Inferior parietal cortex (tissue), 1 donor: Measurements from ENCODE around the gene KIF20A.
"Not testable (repeated sequence)": the region's sequence is repeated elsewhere in the genome, so short reads cannot be mapped to it uniquely, and the experiment has no call there.

Source experiments
- DNase-seq: peaks from one replicate; pipeline ENCODE4 v3.0.0-alpha.2; 2016; ENCODE audit errors: extremely low spot score

Gene KIF20A

DNA sequence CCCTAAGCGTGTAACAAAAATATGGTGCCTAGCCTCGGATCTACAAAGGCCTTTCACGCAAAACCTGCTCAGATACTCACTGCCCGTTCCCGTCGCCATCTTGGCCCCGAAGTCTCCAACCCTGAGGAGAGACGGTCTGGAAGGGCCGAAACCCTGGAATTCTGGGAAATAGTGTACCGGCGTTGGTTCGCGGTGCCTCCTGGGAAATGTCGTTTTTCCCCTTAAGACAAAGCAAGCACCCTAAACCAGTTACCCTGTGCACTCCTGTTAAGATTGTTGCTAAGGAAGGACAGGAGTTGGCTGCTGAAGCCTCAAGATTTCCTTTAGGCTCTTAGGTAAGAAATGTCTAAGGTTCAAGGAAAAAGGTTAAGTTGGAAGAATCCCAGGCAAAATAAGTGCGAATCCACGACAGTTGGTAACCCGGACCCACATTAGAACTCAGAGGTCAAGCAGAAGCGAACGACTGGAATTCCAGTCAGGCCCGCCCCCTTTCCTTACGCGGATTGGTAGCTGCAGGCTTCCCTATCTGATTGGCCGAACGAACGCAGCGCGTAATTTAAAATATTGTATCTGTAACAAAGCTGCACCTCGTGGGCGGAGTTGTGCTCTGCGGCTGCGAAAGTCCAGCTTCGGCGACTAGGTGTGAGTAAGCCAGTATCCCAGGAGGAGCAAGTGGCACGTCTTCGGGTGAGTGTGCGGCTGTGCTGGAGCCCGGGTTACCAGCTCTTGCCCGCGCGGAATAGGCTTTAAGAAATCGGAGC, at the start of gene KIF20A, which contains the start of gene BRD8:
TSS of gene KIF20A (plus strand) at position 597 of the 761 bp plus-strand sequence. CDS start 569 bp downstream, outside the sequence.
TSS of gene BRD8 (minus strand) at position 115 of the 761 bp plus-strand sequence. CDS start at position 99, 16 bp downstream.
- DNase-seq: peak; percentile 97

DNA sequence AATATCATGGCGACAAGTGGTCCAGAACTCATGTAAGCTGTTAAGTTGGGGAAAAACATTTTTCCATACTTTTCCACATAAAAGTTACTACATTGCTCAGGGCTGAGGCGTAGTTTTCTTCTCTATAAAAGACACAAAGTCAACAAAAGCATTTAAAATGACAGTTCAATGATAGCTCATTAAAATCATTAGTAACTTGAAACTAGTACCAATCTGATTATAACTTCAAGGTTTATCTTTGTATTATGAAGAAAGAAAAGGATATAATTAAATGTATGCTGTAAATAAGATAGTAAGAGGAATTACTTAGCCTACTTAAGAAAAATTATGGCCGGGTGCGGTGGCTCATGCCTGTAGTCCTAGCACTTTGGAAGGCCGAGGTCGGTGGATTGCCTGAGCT, 49.6 kb upstream of the KIF20A start:
- DNase-seq: no peak

DNA sequence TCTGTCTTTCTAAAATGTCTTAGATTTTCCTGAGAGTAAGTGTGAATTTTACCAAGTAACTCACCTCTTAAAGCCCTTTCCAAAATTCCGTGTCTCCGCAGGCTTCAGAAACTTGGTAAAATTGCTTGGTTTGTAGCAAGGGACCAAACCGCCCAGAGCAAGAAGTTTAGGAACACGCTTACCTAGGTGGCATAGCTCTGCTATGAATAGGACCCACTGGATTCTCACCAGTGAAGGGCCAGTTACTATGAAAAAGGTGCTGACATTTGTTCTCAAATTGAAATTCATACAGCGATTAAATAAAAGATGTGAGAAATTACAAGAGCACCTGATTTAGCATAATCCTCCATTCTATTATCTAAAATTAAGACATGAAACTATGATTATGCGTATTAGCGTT, 46.4 kb upstream of the KIF20A start:
- DNase-seq: no peak

- DNase-seq: peak; percentile 77
These were observed 39.7 kb upstream of the KIF20A start, which contains the start of gene NME5 for GRCh38 chr5:138138949-138139780. NME5 (minus strand) TSS chr5:138139428; CDS start chr5:138138780, 648 bp downstream.

DNA sequence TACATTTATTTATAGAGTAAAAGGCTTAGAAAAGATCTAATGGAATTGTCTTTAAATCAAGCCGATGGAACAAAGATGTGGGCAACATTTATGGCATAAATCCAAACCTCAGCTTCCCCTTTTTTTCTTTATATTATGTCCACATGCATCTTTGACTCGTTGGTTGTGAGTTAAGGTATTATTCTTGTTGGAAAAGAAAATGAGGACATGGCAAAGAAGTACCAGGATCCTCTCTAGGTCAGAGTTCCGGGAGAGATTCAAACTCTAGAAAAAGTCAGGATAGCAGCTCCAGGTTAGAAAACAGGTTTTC, 39.2 kb upstream of the KIF20A start:
- DNase-seq: no peak

DNA sequence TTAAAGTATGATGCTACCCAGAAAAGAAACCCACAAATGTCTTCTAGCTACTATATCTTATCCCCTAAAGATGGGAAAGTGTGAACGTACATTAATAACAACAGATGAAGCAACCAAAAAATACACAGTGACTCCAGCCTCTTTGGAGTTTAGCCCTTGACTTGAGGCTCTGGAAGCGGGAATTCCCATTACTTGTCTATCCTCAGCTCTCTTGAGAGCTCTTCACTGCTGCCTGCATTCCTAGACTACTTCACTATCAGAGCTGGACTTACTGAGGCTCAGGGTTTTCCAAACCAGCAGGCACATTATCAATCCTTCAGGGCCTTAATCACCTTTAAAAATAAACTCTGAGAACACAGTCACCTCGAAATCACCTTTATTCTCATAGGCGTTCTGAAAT, 38.6 kb upstream of the KIF20A start:
- DNase-seq: no peak

DNA sequence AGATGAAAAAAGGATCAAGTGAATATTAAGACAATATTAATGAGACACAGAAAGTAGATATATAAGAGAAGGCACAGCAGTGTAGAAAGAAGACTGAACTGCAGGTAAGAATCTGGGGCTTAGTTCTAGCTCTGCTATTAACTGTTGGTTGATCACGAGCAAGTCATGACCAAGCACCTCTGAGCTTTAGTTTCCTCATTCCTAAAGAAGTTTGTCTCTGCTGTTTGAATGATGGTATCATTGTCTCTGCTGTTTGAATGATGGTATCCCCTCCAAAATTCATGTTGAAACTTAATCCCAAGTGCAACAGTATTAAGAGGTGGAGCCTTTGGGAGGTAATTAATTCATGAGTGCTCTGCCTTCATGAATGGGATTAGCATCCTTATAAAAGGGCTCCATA, 37.2 kb upstream of the KIF20A start:
- DNase-seq: no peak

DNA sequence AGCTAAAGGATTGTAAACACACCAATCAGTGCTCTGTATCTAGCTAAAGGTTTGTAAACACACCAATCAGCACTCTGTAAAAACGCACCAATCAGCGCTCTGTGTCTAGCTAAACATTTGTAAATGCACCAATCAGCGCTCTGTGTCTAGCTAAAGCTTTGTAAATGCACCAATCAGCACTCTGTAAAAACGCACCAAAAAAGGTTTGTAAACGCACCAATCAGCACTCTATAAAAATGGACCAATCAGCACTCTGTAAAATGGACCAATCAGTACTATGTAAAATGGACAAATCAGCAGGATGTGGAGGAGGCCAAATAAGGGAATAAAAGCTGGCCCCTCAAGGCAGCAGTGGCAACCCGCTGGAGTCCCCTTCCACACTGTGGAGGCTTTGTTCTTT, 35.3 kb upstream of the KIF20A start:
- not testable (repeated sequence) for DNase-seq

DNA sequence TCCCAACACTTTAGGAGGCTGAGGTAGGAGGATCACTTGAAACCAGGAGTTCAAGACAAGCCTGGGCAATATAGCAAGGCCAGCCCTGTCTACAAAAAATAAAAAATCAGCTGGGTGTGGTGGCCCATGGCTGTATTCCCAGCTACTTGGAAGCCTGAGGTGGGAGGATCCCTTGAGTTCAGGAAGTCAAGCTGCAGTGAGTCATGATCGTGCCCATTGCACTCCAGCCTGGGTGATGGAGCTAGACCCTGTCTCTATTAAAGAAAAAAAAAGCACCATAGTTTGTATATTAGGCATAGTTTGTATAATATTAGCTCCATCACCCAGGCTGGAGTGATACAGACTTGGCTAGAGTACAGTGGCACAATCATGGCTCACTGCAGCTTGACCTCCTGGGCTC, 30.1 kb upstream of the KIF20A start:
- DNase-seq: no peak

DNA sequence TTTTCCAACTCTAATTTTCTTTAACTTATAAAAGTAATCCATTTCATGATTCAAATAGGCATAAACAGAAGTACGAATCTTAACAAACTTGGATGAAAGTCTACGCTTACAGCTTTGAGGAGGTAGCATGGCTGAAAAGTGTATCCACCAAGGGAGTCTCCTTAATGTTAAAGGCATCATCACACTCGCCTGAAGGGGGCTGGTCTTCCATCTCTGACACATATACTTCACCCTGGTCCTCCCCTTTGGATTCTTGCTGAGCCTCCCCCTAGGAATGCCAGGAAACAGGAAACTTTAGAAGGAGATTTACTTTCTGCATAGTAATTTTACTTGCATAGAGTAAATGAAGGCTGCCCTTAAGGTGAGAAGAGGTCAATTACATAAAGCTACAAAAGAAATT, 29.4 kb upstream of the KIF20A start:
- no peak for DNase-seq

DNA sequence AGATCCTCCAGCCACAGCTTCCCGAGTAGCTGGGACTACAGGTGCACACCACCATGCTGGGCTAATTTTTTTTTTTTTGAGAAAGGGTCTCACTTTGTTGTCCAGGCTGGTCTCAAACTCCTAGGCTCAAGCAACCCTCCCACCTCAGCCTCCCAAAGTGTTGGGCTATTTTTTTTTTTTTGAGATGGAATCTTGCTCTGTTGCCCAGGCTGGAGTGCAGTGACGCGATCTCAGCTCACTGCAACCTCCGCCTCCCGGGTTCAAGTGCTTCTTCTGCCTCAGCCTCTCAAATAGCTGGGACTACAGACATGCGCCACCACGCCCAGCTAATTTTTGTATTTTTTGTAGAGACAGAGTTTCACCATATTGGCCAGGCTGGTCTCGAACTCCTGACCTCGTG, 22.9 kb upstream of the KIF20A start:
- not testable (repeated sequence) for DNase-seq

- no peak for DNase-seq
These were observed 21.3 kb upstream of the KIF20A start for GRCh38 chr5:138157626-138158025.

- peak; percentile 31 for DNase-seq
These were observed 19.2 kb upstream of the KIF20A start for GRCh38 chr5:138159666-138160065.

DNA sequence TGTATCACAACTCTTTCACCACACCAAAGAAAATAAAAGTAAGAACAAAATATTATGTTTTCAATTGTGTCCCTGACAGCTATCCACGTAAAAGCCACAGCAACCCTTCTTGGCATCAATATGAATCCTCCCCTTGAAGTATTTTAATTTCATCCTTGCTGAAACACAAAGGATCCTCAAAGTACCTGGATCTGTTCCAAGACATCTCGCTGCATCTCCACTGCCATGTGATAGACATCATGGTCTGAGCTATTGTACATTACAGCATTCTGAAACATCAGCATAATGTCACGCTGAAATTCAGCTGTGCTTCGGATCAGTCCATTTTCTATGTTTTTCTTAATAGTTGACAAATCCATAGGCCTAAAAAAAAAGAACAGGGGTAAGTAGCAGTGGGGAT, 18.2 kb upstream of the KIF20A start:
- DNase-seq: no peak

DNA sequence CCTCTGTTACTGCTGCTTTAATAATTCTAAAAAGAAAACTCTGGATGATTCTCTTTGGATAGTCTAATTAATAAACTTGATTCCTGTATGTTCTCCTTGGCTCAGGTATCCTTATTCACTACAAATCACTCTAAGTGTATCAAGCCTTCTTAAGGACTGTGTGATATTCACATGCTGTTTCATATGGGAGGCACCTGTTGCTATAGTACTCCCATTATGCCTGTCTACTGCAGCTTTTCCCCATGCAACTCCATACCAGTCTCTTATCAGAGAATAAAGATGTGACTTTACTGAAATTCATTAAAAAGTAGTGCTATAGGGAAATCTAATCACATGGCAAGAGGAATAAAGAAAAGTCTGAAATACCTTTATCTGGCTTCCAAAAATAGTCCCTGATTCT, 15.2 kb upstream of the KIF20A start:
- DNase-seq: no peak

GRCh38 chr5:138169124-138169523, 9.8 kb upstream of the KIF20A start:
- DNase-seq: no peak

GRCh38 chr5:138170299-138170698, 8.6 kb upstream of the KIF20A start:
- no peak for DNase-seq

- DNase-seq: peak; percentile 53
These were observed 884 bp upstream of the KIF20A start for GRCh38 chr5:138177941-138178515.

GRCh38 chr5:138179277-138179857, 455 bp downstream of the KIF20A start:
- DNase-seq: no peak

DNA sequence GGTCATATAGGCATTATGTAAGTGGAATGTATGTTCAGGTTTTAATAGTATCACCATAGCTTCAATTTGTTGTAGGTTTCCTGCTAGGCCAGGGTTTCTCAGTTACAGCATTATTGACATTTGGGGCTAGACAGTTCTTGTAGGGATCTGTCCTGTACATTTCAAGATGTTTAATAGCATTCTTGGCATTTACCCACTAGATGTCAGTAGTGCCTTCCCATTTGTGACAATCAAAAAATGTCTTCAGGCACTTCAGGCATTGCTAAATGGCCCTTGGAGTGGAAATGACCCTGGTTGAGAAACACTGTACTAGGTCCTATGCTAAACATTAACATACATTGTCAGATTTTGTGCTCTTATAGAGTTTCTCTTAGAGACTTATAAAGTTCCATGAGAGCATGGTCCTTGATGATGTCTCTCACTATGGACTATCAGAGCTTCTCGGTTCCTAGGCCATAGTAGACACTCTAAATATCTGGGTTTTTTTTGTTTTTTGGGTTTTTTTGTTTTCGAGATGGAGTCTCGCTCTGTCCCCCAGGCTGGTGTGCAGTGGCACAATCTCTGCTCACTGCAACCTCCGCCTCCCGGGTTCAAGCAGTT, 1.4 kb downstream of the KIF20A start:
- peak; percentile 53 for DNase-seq

DNA sequence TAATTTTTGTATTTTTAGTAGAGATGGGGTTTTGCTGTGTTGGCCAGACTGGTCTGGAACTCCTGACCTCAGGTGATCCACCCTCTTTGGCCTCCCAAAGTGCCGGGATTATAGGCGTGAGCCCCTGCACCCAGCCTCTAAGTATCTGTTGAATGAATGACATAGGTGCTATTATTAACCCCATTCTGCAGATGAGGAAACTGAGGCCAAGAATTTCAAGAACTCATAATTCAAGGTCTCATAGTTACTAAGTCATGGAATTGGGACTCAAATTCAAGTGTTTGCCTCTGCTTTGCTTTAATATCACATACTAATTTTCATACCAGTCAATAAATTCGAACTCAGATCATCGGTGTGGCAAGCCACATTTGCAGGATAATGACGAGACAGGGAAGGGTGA, 1.9 kb downstream of the KIF20A start:
- DNase-seq: no peak

DNA sequence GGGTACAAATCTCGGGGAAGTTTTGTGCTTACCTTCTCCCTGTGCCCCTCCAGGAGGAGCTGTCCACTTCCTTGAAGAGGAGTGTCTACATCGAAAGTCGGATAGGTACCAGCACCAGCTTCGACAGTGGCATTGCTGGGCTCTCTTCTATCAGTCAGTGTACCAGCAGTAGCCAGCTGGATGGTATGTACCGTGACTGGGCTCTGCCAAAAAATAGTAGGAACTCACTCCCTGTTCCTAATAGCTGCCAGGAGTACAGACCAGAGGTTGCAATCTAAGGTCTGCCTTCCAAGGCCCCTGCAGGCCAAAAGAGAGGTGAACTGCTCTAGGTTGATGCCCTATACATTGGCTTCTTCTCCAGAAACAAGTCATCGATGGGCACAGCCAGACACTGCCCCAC, 3.9 kb downstream of the KIF20A start:
- no peak for DNase-seq
